GM23338 (cell line): Measurements from ENCODE around the gene LAMA1. TPM values are rescaled to one million over a fixed set of nuclear protein-coding genes. Genes with fewer than 3 reads are reported as not detected.

Source experiments
- ATAC-seq: fragments of 200-7000 bp; cut with Tn5 transposase; 3 replicates; pipeline ENCODE4 v1.9.1; 2020
- DNase-seq: peaks from one replicate; pipeline ENCODE4 v3.0.0-alpha.2; 2015; ENCODE audit warnings: low spot score
- H2AFZ ChIP-seq: fragments of 200-600 bp; sonication (generic); 2 replicates; pipeline ENCODE4 v1.8.0; 2016; ENCODE audit warnings: antibody characterized with exemption, mild to moderate bottlenecking, moderate library complexity
- H3F3A ChIP-seq: fragments of 200-600 bp; sonication (generic); replicated peaks from 2 replicates; pipeline ENCODE4 v1.8.0; 2017; ENCODE audit warnings: antibody characterized with exemption, mixed run types, low read depth
- H3K27ac ChIP-seq: fragments of 200-600 bp; sonication (generic); 2 replicates; pipeline ENCODE4 v1.6.1; 2016; ENCODE audit warnings: low read depth
- H3K27me3 ChIP-seq: fragments of 200-600 bp; sonication (generic); 2 replicates; pipeline ENCODE4 v1.8.0; 2016; ENCODE audit warnings: mild to moderate bottlenecking, mixed run types, moderate library complexity; ENCODE audit not compliant: insufficient read depth
- H3K36me3 ChIP-seq: fragments of 200-600 bp; sonication (generic); 2 replicates; pipeline ENCODE4 v1.8.0; 2016; ENCODE audit warnings: mild to moderate bottlenecking; ENCODE audit not compliant: insufficient read depth
- H3K4me1 ChIP-seq: fragments of 200-600 bp; sonication (generic); 2 replicates; pipeline ENCODE4 v1.8.0; 2016; ENCODE audit warnings: mild to moderate bottlenecking, moderate library complexity; ENCODE audit not compliant: insufficient read depth
- H3K4me2 ChIP-seq: fragments of 200-600 bp; sonication (generic); 2 replicates; pipeline ENCODE4 v1.7.1; 2017; ENCODE audit warnings: mixed run types
- H3K4me3 ChIP-seq: fragments of 200-600 bp; sonication (generic); 2 replicates; pipeline ENCODE4 v1.6.1; 2016; ENCODE audit warnings: mixed run types
- H3K79me2 ChIP-seq: fragments of 200-600 bp; sonication (generic); replicated peaks from 2 replicates; pipeline ENCODE4 v1.8.0; 2017; ENCODE audit warnings: mild to moderate bottlenecking; ENCODE audit not compliant: insufficient read depth
- H3K9me2 ChIP-seq: fragments of 200-600 bp; sonication (generic); 2 replicates; pipeline ENCODE4 v1.8.0; 2017; ENCODE audit not compliant: insufficient read depth
- H4K20me1 ChIP-seq: fragments of 200-600 bp; sonication (generic); replicated peaks from 2 replicates; pipeline ENCODE4 v1.8.0; 2017; ENCODE audit warnings: mild to moderate bottlenecking; ENCODE audit not compliant: insufficient read depth
- H3K27ac Mint-ChIP-seq: 2 replicates; pipeline ENCODE4 v1.8.0; 2020; ENCODE audit warnings: inconsistent platforms, mild to moderate bottlenecking, moderate library complexity, mixed read lengths
- H3K27me3 Mint-ChIP-seq: 3 replicates; pipeline ENCODE4 v1.8.0; 2022; ENCODE audit warnings: low read depth, mild to moderate bottlenecking, moderate library complexity, mixed read lengths, inconsistent platforms; ENCODE audit not compliant: insufficient read depth, poor library complexity
- H3K36me3 Mint-ChIP-seq: 3 replicates; pipeline ENCODE4 v1.8.0; 2021; ENCODE audit warnings: low read depth, mild to moderate bottlenecking, inconsistent platforms, moderate library complexity, mixed read lengths
- H3K4me1 Mint-ChIP-seq: 3 replicates; pipeline ENCODE4 v1.8.0; 2020; ENCODE audit warnings: mild to moderate bottlenecking, inconsistent platforms, mixed read lengths
- H3K4me3 Mint-ChIP-seq: 3 replicates; pipeline ENCODE4 v1.8.0; 2021; ENCODE audit warnings: moderate library complexity, mild to moderate bottlenecking, inconsistent platforms, mixed read lengths
- H3K9me3 Mint-ChIP-seq: 3 replicates; pipeline ENCODE4 v1.8.0; 2020; ENCODE audit warnings: moderate library complexity, mild to moderate bottlenecking, inconsistent platforms, mixed read lengths
- CREB1 ChIP-seq: fragments of 250-450 bp; sonication (Bioruptor Pico); IDR thresholded peaks from 2 replicates; pipeline ENCODE4 v1.5.0; 2020; ENCODE audit warnings: low read depth, mild to moderate bottlenecking, moderate library complexity
- CTCF ChIP-seq, 2 experiments: fragments of 200-600 bp in 1 of 2; sonication (generic) in 1 of 2; conservative IDR thresholded peaks; 2 replicates each; pipeline versions ENCODE4 v1.5.1 to v1.6.1; 2016 to 2017; ENCODE audit warnings: antibody characterized with exemption in 2 of 2, low read depth in 2 of 2, mild to moderate bottlenecking in 2 of 2, moderate library complexity in 1 of 2
- ETS1 ChIP-seq: IDR thresholded peaks from 2 replicates; pipeline ENCODE4 v1.6.1; 2016; ENCODE audit warnings: antibody characterized with exemption
- EZH2 ChIP-seq: fragments of 200-600 bp; sonication (generic); IDR thresholded peaks from one replicate; pipeline ENCODE4 v1.8.0; 2017; ENCODE audit warnings: antibody characterized with exemption, mild to moderate bottlenecking, low read depth; ENCODE audit not compliant: unreplicated experiment
- EZH2phosphoT487 ChIP-seq: fragments of 200-600 bp; sonication (generic); IDR thresholded peaks from one replicate; pipeline ENCODE4 v1.8.1; 2018; ENCODE audit warnings: antibody characterized with exemption; ENCODE audit not compliant: unreplicated experiment
- JUNB ChIP-seq: IDR thresholded peaks from one replicate; pipeline ENCODE4 v1.6.1; 2016; ENCODE audit warnings: antibody characterized with exemption; ENCODE audit not compliant: unreplicated experiment
- NANOG ChIP-seq: IDR thresholded peaks from 2 replicates; pipeline ENCODE4 v1.6.1; 2016; ENCODE audit warnings: antibody characterized with exemption, borderline replicate concordance
- POLR2AphosphoS5 ChIP-seq: IDR thresholded peaks from 2 replicates; pipeline ENCODE4 v1.6.1; 2016; ENCODE audit warnings: antibody characterized with exemption, low read depth
- REST ChIP-seq: IDR thresholded peaks from one replicate; pipeline ENCODE4 v1.6.1; 2018; ENCODE audit warnings: antibody characterized with exemption; ENCODE audit not compliant: unreplicated experiment
- STAT1 ChIP-seq: IDR thresholded peaks from one replicate; pipeline ENCODE4 v1.6.1; 2016; ENCODE audit warnings: antibody characterized with exemption; ENCODE audit not compliant: unreplicated experiment
- ZNF114 ChIP-seq: fragments of 250-450 bp; sonication (Bioruptor Pico); IDR thresholded peaks from 2 replicates; pipeline ENCODE4 v1.5.0; 2020; ENCODE audit warnings: mild to moderate bottlenecking, moderate library complexity
- ZNF331 ChIP-seq: fragments of 250-450 bp; sonication (Bioruptor Pico); IDR thresholded peaks from 2 replicates; pipeline ENCODE4 v1.5.0; 2020; ENCODE audit warnings: low read depth, mild to moderate bottlenecking, moderate library complexity
- ZNF462 ChIP-seq: fragments of 250-450 bp; sonication (Bioruptor Pico); IDR thresholded peaks from 2 replicates; pipeline ENCODE4 v1.5.0; 2020; ENCODE audit warnings: mild to moderate bottlenecking, moderate library complexity
- polyA plus RNA-seq: library from polyadenylated mRNA; unstranded; fragments of >200 nt; fragmentation: Nextera tagmentation; extraction: Ambion mirVana; gene quantifications from 2 replicates; pipeline ENCODE4 v1.2.1, GENCODE V29; 2016
- total RNA-seq: library from RNA; depleted of rRNA; stranded (reverse); fragments of >200 nt; shearing (Covaris generic); gene quantifications from 2 replicates; pipeline ENCODE4 v1.2.3, GENCODE V29; 2014

LAMA1 gene
- total and polyA plus RNA-seq, 2 experiments from 2014 or later: 14.8 to 52.3 TPM

GRCh38 chr18:6997808-6998207, 119.8 kb downstream of the LAMA1 start (continued):
- TF ChIP-seq POLR2AphosphoS5: no peak
- no peak for TF ChIP-seq STAT1
- no peak for TF ChIP-seq JUNB

- no peak overlapping the region for H3K4me3 Mint-ChIP-seq
- H3F3A ChIP-seq: no peaks in the 10 kb centered on the region
- no peak overlapping the region for H3K4me3 ChIP-seq
- TF ChIP-seq JUNB (no peak), REST (no peak), ZNF331 (CRISPR knock-in tag) (no peak), CTCF (conservative IDR thresholded peaks at IDR 0.05; ENCODE audit: low read depth in 2 of 2) (no peak), CREB1 (CRISPR knock-in tag) (no peak), ZNF114 (CRISPR knock-in tag) (no peak), STAT1 (no peak), EZH2 (no peak), ETS1 (no peak), NANOG (no peak), POLR2AphosphoS5 (no peak), EZH2phosphoT487 (no peak), ZNF462 (no peak)
- H3K79me2 ChIP-seq: no peaks in the 10 kb centered on the region
- no peaks in the 10 kb centered on the region for H3K9me2 ChIP-seq
- H2AFZ ChIP-seq: no peak overlapping the region
- H4K20me1 ChIP-seq: no peaks in the 10 kb centered on the region
- no peaks in the 10 kb centered on the region for H3K27me3 Mint-ChIP-seq
- no peak overlapping the region for H3K27ac ChIP-seq
- H3K4me1 ChIP-seq: no peaks in the 10 kb centered on the region
- peaks cover 3% of the 10 kb centered on the region; the same call in 1 of the 3 replicates for H3K4me1 Mint-ChIP-seq
- no peak for DNase-seq
- H3K36me3 ChIP-seq: peaks cover 13% of the 10 kb centered on the region; the same call in 1 of the 2 replicates
- H3K27ac Mint-ChIP-seq: peak overlapping the region; percentile 87; the same call in 1 of the 2 replicates
- no peaks in the 10 kb centered on the region for H3K9me3 Mint-ChIP-seq
- H3K27me3 ChIP-seq: no peaks in the 10 kb centered on the region
- ATAC-seq: no peak
- H3K4me2 ChIP-seq: no peak overlapping the region
- peaks cover 30% of the 10 kb centered on the region for H3K36me3 Mint-ChIP-seq
These were observed 122.7 kb downstream of the LAMA1 start for GRCh38 chr18:6994771-6995430.
